ENCODE data around the gene ARL16.

The ARL16 gene

DNA sequence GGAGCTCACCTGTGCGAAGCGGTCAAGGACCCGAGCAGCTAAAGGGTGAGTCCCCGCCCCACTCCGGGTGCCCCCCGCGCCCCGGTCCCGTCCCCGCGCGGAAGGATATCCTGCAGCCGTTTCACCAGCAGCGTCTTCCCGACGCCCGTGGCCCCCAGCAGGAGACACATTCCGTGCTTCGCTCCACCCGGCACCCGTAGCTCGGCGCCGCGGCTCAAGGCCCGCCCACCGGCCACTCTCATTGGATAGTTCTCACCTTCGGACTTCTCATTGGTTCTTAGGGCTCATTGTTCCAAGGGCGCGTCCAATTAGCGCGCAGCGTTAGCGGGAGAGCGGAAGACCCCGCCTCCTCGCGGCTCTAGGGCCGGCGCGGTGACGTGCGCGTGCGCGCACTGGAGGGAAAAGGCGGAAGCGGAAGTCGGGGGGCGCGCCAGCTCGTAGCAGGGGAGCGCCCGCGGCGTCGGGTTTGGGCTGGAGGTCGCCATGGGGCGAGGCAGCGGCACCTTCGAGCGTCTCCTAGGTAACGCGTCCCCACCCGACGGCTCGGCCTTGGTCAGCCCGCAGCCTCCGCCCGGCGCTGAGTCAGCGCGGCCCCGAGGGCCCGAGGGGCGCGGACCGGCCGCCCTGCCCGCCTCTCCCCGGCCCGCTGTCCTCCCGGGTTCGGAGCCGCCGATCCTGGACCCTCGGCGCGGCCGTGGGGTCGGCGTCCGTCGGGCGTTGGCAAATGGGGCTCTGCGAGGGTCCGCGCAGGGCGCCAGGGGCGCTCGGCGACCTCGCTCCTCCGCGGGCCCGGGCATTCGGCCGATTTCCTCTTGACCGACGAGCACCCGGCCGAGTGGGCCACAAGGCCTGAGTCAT lies at the start of gene ARL16, which contains the start of gene HGS:
ARL16 (minus strand) TSS at position 214 of the 858 bp plus-strand sequence; CDS start at position 170, 44 bp downstream.
HGS (plus strand) TSS at position 428 of the 858 bp plus-strand sequence; CDS start at position 484, 56 bp downstream.
- peak; percentile 100 for DNase-seq

- no peak for DNase-seq
Observed at GRCh38 chr17:81727324-81728031, 43.9 kb upstream of the ARL16 start.

DNA sequence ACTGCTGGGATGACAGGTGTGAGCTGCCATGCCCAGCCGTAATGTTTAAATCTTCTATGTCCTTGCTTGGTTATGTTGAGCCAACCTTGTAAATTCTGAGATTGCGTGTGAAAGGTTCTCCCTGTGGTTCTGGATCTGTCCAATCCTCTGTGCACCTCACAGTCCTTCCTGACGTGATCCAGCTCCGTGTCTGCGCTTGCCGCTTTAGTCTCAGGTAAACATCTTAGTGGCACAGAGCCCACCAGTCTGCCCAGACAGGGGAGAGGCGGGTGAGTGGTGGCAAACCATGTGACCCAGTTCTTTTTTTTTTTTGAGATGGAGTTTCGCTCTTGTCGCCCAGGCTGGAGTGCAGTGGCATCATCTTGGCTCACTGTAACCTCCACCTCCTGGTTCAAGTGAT lies 42.4 kb upstream of the ARL16 start:
- DNase-seq = no peak

DNA sequence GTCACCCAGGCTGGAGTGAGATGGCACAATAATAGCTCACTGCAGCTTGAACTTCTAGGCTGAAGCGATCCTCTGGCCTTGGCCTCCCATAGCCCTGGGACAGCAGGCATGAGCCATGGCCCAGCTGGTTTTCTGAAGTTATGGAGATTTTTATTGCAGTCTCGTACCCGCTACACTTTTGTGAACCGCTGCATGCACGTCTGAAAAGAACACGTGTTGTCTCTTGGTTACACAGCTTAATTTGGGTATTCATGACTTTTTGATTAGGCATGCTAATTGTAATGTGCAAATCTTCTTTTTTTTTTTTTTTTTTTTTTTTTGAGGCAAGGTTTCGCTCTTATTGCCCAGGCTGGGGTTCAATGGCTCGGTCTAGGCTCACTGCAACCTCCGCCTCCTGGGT lies 41.8 kb upstream of the ARL16 start:
- no peak for DNase-seq

DNA sequence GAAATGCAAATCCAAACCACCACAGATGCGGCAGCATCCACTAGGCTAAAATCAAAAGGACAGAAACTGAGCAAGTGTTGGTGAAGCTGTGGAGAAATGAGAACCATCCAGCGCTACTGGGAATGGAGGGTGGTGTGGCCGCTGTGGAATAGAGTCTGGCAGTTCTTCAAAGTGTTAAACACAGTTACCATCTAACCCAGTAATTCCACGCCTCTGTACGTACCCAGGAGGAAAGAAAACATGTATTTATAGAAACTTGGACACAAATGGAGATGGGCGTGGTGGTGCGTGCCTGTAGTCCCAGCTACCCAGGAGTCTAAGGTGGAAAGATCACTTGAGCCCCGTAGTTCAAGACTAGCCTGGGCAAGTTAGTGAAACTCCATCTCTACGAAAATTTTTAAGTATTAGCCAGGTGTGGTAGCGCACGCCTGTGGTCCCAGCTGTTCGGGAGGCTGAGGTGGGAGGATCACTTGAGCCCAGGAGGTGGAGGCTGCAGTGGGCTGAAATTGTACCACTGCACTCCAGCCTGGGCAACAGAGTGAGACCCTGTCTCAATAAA lies 40.1 kb upstream of the ARL16 start:
- DNase-seq = no peak

- DNase-seq = no peak
Observed at GRCh38 chr17:81722184-81723120, 38.9 kb upstream of the ARL16 start.

GRCh38 chr17:81720267-81721071 lies 36.9 kb upstream of the ARL16 start:
- DNase-seq = no peak

GRCh38 chr17:81719410-81720266 lies 36.0 kb upstream of the ARL16 start:
- DNase-seq = no peak

DNA sequence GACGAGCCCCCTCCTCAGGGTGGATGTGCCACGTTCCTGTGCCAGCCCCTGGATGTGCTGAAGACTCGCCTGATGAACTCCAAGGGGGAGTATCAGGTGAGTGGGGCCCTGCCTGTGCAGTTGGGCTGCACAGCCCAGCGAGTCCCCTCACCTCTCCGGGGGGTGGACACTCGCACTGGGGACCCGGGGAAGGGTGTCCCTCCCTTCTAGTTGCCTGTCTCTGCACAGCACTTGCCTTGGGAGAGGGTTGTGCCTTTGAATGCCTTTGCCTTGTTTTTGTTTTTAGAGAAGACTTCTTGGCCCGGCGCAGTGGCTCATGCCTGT lies 34.1 kb upstream of the ARL16 start:
- no peak for DNase-seq

DNA sequence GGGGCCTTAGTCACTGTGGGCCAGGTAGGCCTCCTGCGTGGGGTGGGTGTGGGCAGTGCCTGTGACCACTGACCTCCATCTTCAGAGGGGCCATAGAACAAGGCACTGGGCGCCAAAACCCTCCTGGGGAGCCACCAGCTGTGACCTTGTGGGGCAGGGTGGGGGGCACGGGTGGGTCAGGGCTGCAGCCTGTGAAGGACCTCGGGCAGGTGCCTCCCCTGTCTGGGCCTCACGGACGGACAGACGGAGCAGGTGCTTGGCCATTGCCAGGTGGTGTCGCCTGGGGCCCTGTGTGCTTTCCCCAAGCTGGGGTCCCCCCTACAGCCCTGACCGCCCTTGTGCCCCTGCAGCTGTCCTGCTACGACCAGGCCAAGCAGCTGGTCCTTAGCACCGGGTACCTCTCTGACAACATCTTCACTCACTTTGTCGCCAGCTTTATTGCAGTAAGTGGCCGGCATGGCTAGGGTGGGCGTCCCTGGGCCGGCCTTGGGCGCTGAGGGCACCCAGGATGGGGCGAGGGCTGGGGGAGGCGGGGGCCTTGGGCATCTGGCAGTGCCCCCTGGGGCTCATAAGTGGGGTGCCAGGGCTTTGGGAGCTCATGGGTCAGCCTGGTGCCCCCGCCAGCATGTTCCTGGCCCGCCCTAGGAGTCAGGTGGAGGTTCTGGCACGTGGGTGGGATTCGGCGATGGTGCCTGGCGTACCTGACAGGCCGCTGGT lies 33.6 kb upstream of the ARL16 start:
- no peak for DNase-seq

- DNase-seq = no peak
Observed at GRCh38 chr17:81716674-81716996, 33.0 kb upstream of the ARL16 start.

- DNase-seq = no peak
Observed at GRCh38 chr17:81715872-81716673, 32.5 kb upstream of the ARL16 start.

GRCh38 chr17:81715107-81715871 lies 31.7 kb upstream of the ARL16 start:
- no peak for DNase-seq

DNA sequence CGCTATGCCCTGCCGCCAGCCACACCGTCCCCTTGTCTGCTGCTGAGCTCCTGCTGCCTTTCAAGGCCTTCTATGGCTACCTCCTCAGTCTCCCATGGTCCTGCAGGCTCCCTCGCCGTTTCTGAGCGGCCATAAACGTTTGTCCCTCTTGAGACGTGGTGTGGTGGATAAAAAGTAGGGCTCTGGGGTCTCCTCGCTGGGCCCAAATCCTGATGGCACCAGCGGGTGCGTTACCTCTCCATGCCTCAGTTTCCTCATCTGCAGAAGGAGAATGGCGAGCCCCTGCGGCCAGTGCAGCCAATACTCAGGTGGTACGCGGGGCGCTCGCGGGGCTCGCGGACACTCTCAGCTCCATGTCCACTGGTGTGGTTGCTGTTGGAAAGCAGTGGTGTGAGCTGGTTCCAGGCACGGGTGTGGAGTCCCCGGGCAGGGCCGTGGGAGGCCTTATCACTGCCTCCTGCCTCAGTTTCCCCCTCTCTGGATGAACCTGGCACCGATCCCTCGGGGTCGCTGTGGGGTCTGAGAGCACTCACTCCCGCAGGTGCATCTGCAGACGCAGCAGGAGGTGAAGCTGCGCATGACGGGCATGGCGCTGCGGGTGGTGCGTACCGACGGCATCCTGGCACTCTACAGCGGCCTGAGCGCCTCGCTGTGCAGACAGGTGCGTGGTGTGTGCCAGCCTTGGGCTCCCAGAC lies 31.0 kb upstream of the ARL16 start:
- DNase-seq = no peak

GRCh38 chr17:81713556-81714411 lies 30.2 kb upstream of the ARL16 start:
- no peak for DNase-seq

DNA sequence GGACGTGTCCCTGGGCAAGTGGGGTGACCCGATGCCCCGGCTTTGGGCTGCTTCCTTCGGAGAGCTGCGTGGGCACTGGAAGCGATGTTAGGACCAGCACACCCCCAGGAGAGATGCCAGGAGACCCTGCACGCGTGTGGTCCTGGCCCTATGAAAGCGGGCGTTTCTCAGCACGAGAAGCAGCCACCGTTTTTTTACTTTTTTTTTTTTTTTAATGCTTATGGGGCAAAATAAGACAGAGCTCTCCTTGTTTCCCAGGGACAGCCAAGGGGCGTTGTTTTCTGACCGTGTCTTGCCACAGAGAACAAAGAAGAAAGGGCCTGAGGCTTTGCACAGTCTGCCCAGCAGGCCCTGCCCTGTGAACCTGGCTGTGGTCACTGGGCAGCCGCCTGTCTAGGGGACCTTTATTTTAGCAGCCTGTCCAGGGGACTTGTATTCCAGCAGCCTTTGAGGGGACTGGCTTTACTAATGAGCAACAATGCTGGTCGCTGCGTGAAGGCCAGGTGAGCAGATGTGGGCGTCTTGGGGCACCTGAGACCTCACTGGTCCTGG lies 29.5 kb upstream of the ARL16 start:
- no peak for DNase-seq
